Measurements from ENCODE around the gene PIGV. TPM values are rescaled to one million over a fixed set of nuclear protein-coding genes. Genes with fewer than 3 reads are reported as not detected.
A peak's percentile ranks its signal among the peaks of the same experiment; 100 is the strongest.

Gene PIGV
- polyA plus RNA-seq, 1 donor from 2014 or later, result 4.7 TPM

- no peak for TF ChIP-seq RAD21 (conservative IDR thresholded peaks at IDR 0.05)
- TF ChIP-seq SMC3 (conservative IDR thresholded peaks at IDR 0.05; ENCODE audit: poor library complexity), result no peak
- TF ChIP-seq EP300 (conservative IDR thresholded peaks at IDR 0.05; ENCODE audit: poor library complexity, severe bottlenecking), result no peak
- no peak for TF ChIP-seq EZH2 (IDR thresholded peaks at IDR 0.05; ENCODE audit: borderline replicate concordance, insufficient read depth, low read length, poor library complexity, severe bottlenecking)
- TF ChIP-seq TAF1 (IDR thresholded peaks at IDR 0.05; ENCODE audit: low read depth), result no peak
- TF ChIP-seq CTCF (IDR thresholded peaks at IDR 0.05; ENCODE audit: poor library complexity, severe bottlenecking), result no peak
- TF ChIP-seq REST (IDR thresholded peaks at IDR 0.05; ENCODE audit: borderline replicate concordance), result no peak
- TF ChIP-seq MXI1 (conservative IDR thresholded peaks at IDR 0.05; ENCODE audit: poor library complexity, severe bottlenecking), result no peak
- no peak for TF ChIP-seq POLR2AphosphoS5 (IDR thresholded peaks at IDR 0.05)
- Histone ChIP-seq H3K36me3 (ENCODE audit: insufficient read depth, low read length) (peaks cover under 1% of the 10 kb centered on the region), H3K9me2 (ENCODE audit: insufficient read depth, low read length) (no peaks in the 10 kb centered on the region), H3K4me3 (ENCODE audit: low read length) (peak overlapping the region; percentile 91), H4K20me1 (ENCODE audit: insufficient read depth) (no peaks in the 10 kb centered on the region), H3K4me2 (ENCODE audit: low read length) (no peak overlapping the region), H3F3A (ENCODE audit: insufficient read depth, low read length, poor library complexity, severe bottlenecking) (no peaks in the 10 kb centered on the region), H2AFZ (ENCODE audit: low read depth, low read length) (no peak overlapping the region), H3K79me2 (replicated peaks; ENCODE audit: insufficient read depth, low read length) (no peaks in the 10 kb centered on the region), H3K9me3 (ENCODE audit: low read length) (no peaks in the 10 kb centered on the region), H3K9ac (ENCODE audit: low read length) (no peak overlapping the region), H3K27ac (ENCODE audit: low read length) (no peak overlapping the region), H3K27me3 (ENCODE audit: insufficient read depth, low read depth, low read length) (no peaks in the 10 kb centered on the region)
These were observed 1.8 kb downstream of the PIGV start for GRCh38 chr1:26789612-26789865.

- Histone ChIP-seq H3K9ac (ENCODE audit: low read length) (no peak overlapping the region), H3K4me3 (ENCODE audit: low read length) (no peak overlapping the region), H3K9me3 (ENCODE audit: low read length) (no peaks in the 10 kb centered on the region), H4K20me1 (ENCODE audit: insufficient read depth) (no peaks in the 10 kb centered on the region), H3K79me2 (replicated peaks; ENCODE audit: insufficient read depth, low read length) (no peaks in the 10 kb centered on the region), H3K4me2 (ENCODE audit: low read length) (no peak overlapping the region), H2AFZ (ENCODE audit: low read depth, low read length) (no peak overlapping the region), H3K27ac (ENCODE audit: low read length) (no peak overlapping the region), H3K9me2 (ENCODE audit: insufficient read depth, low read length) (no peaks in the 10 kb centered on the region), H3F3A (ENCODE audit: insufficient read depth, low read length, poor library complexity, severe bottlenecking) (no peaks in the 10 kb centered on the region), H3K27me3 (ENCODE audit: insufficient read depth, low read depth, low read length) (no peaks in the 10 kb centered on the region), H3K36me3 (ENCODE audit: insufficient read depth, low read length) (no peaks in the 10 kb centered on the region)
- TF ChIP-seq TAF1 (IDR thresholded peaks at IDR 0.05; ENCODE audit: low read depth) (no peak), SMC3 (conservative IDR thresholded peaks at IDR 0.05; ENCODE audit: poor library complexity) (no peak), EP300 (conservative IDR thresholded peaks at IDR 0.05; ENCODE audit: poor library complexity, severe bottlenecking) (no peak), RAD21 (conservative IDR thresholded peaks at IDR 0.05) (no peak), MXI1 (conservative IDR thresholded peaks at IDR 0.05; ENCODE audit: poor library complexity, severe bottlenecking) (no peak), CTCF (IDR thresholded peaks at IDR 0.05; ENCODE audit: poor library complexity, severe bottlenecking) (no peak)
These were observed 2.2 kb downstream of the PIGV start for GRCh38 chr1:26789931-26790330.
